Astrocyte of the cerebellum (primary cell): ENCODE results near the gene STK25.

Experiments used
- DNase-seq: peaks from one replicate; pipeline ENCODE4 v3.0.0-alpha.2; 2011; ENCODE audit warnings: low read depth
- H3K4me3 ChIP-seq: 2 replicates; pipeline ENCODE4 v1.5.1; 2011; ENCODE audit warnings: mild to moderate bottlenecking, low read depth, low read length, moderate library complexity
- in situ Hi-C: cut with HindIII; loops from 2 replicates; pipeline ENCODE4 v1.10.0; 2017; ENCODE audit warnings: low sequenced_read_pairs
- TF ChIP-seq, protein P1 (sequence below): IDR thresholded peaks from 2 replicates; pipeline ENCODE4 v1.5.1; 2012; ENCODE audit warnings: low read length, low read depth, moderate library complexity, mild to moderate bottlenecking; ENCODE audit errors: missing control alignments

Gene STK25

DNA sequence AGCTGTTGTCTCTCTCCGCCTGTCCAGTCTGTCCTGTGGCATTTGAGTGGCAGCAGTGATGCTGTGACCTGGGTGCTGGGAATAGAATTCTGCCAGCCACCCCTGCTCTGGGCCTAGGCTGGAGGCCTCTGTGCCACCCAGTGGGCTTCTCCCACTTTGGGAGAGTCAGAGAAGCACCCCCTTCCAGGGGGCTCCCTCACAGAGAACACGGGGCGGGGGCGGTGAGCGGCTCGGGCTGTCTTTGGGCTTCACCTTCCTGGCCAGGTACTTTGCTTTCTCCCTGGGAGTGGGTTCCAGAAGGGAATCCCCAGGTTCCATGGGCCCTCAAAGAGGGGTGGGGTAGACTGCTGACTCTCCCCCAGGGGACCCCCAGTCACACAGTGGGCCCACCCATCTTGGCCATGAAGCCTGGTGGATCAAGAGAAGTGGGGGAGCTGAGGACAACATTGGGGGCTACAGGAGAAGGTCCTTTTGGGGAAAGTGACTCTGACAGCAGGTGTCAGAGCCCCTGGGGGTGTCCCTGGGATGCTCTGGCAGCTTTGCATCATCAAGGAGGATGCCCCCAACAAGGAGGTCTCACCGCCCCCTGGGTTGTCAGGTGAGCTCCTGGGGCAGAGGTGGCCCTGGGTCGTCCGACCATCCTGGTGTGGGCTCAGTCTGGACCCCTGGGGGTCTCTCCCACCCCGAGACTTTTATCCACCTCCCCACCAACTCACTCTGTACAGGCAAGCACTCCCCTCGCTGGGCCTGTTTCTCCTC lies 31.4 kb upstream of the STK25 start:
- DNase-seq: no peak
- H3K4me3 ChIP-seq: no peak overlapping the region
- TF ChIP-seq, protein P1, sequence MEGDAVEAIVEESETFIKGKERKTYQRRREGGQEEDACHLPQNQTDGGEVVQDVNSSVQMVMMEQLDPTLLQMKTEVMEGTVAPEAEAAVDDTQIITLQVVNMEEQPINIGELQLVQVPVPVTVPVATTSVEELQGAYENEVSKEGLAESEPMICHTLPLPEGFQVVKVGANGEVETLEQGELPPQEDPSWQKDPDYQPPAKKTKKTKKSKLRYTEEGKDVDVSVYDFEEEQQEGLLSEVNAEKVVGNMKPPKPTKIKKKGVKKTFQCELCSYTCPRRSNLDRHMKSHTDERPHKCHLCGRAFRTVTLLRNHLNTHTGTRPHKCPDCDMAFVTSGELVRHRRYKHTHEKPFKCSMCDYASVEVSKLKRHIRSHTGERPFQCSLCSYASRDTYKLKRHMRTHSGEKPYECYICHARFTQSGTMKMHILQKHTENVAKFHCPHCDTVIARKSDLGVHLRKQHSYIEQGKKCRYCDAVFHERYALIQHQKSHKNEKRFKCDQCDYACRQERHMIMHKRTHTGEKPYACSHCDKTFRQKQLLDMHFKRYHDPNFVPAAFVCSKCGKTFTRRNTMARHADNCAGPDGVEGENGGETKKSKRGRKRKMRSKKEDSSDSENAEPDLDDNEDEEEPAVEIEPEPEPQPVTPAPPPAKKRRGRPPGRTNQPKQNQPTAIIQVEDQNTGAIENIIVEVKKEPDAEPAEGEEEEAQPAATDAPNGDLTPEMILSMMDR: no peak
- in situ Hi-C loops: no loop called here

DNA sequence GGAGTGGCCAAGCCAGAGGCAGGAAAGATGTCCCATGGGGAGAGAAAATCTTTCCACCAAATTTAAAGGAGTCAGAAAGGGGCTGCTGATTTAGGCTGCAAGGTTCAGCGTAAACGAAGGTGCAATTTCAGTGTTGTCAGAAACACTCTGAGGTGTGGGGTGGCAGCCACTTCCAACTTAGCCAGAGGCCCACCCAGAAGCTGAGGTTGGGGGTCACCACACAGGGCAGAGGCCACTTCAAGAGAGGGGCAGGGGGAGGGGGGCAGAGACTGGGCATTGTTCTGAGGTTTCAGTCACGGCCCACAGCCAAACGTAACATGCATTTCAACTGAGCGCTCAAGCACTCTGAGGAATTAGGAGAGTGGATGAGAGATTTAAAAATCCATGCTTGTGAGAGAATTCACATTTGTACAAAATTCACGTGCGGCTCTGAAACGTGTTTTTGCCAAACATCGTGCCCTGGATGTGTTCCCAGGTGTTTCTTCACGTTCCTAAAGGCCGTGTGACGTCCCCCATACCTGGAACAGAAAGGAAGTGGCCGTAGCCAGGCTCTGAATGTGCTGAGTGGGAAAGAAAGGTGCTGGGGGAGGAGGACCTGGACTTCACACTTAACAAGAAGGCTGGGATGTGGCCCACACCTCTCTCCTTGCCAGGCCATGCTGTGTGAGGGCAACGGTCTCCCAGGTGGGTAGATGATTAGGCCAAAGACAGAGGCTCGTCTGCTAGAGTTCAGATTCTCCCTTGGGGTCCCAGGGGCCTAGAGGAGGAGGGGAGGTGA lies 30.6 kb upstream of the STK25 start:
- in situ Hi-C loops: no loop called here
- TF ChIP-seq, protein P1: no peak
- no peak for DNase-seq
- H3K4me3 ChIP-seq: no peak overlapping the region

GRCh38 chr2:241535871-241536655 lies 27.7 kb upstream of the STK25 start:
- H3K4me3 ChIP-seq: no peak overlapping the region
- in situ Hi-C loops: no loop called here
- no peak for DNase-seq
- TF ChIP-seq, protein P1: no peak

DNA sequence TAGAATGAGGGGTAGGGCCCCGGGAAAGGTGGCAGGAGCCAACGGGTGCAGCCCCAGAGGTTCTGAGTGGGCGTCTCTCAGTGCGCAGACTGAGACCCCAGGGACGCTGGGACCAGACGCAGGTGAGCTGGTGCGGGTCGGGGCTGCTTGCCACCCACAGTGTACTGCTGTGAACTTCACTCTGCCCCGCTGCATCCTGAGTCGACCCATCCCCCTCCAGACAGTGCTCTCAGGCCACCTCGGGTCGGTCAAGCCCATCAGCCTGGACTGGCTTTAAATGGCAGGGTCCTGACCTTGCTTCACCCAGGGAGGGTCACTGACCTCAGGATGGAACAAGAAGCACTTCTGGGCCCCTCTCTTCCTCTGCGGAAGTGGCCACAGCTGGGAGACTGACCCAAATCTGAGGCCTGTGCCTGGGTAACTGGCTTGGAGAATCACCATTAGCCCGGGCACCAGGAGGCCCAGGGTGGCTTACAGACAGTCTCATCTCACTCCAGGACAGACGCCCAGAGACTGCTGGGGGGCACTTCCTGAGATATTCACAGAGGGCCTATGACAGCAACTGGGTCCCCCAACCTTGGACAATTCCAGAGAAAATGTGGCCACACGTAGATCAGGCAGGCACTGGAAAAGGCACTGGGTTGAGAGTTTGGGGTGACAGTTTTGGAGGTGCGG lies 26.5 kb upstream of the STK25 start:
- no peak overlapping the region for H3K4me3 ChIP-seq
- TF ChIP-seq, protein P1: no peak
- DNase-seq: no peak
- in situ Hi-C loops: no loop called here

- DNase-seq: no peak
- TF ChIP-seq, protein P1: no peak
- H3K4me3 ChIP-seq: no peak overlapping the region
- in situ Hi-C loops: no loop called here
Observed at GRCh38 chr2:241534293-241534692, 25.9 kb upstream of the STK25 start.
